GM19351 (cell line): ENCODE results near the gene PHF11.
"Not testable (repeated sequence)": the region's sequence is repeated elsewhere in the genome, so short reads cannot be mapped to it uniquely, and the experiment has no call there.

Experiments used
- ATAC-seq: cut with Tn5 transposase; IDR thresholded peaks from one replicate; pipeline ENCODE4 v1.9.1; 2021; ENCODE audit warnings: mild to moderate bottlenecking, moderate library complexity; ENCODE audit not compliant: unreplicated experiment

The PHF11 gene

DNA sequence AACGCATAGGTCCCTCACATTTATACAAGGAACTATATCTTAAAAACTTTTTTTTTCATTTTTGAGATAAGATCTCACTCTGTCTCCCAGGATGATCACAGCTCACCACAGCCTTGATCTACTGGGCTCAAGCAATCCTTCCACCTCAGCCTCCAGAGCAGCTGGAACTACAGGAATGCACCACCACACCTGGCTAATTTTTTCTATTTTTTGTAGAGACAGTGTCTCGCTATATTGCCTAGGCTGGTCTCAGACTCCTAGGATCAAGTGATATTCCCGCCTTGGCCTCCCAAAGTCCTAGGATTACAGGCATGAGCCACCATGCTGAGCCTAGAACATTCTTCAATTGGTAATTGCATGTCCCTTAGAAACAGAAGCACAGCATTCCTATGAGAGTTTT lies 47.9 kb downstream of the PHF11 start:
- ATAC-seq, result no peak

DNA sequence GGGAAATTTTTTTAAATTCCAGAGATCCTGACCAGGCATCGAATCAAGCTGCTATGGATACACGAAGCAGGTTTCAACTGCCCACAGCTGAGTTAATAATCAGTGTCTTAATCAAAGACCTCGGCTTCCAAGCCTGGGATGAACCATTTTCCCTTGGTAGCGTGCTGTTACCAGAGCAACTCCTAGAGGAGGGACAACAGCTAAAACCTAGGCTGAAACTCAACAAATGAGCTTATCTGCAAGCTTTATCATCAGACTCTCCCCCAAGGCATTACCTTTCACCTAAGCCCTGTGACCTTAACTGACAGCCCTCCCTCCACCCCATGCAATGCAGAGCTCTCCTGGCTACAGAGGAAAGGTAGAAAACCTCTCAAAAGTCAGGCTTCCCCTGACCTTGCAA lies 49.9 kb downstream of the PHF11 start:
- ATAC-seq, result no peak

DNA sequence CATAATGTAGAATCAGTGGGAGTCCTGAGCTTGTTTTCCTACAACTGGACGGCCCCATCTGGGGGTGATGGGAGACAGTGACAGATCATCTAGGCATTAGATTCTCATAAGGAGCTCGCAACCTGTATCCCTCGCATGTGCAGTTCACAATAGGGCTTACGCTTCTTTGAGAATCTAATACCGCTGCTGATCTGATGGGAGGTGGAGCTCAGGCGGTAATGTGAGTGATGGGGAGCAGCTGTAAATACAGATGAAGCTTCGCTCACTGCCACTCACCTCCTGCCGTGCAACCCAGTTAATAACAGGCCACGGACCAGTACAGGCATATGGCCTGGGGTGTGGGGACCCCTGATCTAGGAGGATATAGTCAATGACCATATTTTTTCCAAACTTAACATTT lies 50.8 kb downstream of the PHF11 start:
- no peak for ATAC-seq

DNA sequence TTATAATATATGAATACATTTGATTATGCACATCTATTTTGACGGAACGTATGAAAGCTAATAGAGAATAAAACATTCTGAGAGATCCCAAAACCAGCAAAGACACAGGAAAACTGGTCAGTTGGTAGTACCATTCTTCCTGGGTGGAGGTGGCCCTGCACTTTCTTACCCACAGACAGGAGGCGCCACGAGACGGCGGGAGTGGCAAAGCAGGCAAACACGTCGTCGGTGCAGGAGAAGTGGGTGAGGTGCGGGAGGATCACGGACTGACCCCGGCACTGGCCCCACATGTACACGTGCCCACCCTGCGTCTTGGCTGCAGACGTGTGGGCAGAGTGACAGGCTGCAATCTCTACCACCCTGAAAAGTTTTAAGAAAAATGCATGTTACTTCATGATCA lies 53.5 kb downstream of the PHF11 start:
- ATAC-seq, result no peak

DNA sequence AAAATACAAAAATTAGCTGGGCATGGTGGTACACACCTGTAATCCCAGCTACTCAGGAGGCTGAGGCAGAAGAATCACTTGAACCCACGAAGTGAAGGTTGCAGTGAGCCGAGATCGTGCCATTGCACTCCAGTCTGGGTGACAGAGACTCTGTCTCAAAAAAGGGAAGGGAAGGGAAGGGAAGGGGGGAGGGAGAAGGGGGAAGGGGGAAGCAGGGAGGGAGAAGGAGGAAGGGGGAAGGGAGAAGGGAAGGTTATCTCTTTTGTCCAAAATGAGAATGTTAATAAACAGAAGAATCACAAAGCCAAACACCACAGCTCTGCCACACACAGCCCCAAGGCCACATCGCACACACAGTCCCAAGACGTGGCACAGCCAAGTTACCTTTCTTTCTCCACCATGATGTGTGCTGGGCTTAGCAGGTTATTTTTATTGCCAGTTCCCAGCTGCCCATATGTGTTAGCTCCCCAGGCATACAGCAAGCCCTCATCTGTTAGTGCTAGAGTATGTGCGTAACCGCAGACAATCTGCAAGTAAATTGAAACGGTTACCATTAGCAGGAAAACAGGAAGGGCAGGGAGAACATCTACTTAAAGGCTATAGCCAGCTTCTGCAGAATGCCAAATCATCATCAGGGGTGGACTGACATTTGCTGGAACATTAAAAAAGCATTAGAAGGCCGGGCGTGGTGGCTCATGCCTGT lies 55.3 kb downstream of the PHF11 start:
- no peak for ATAC-seq

DNA sequence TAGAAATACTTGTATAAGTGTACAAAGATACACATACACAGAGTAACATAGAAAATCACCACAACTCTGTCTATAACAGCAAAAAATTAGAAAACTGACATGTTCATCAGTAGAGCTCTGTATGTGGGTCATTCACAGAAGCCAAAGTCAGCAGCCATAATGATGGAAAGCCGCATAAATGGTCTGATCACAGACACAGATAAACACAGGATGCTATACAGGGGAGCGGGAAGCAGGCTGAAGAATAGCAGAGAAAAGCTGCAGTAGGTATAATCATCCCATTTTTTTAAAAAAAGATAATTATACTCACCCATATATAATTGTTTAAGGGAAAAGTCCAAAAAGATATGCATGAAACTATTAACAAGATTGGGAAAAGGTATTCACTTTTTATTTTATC lies 58.1 kb downstream of the PHF11 start:
- ATAC-seq, result no peak

DNA sequence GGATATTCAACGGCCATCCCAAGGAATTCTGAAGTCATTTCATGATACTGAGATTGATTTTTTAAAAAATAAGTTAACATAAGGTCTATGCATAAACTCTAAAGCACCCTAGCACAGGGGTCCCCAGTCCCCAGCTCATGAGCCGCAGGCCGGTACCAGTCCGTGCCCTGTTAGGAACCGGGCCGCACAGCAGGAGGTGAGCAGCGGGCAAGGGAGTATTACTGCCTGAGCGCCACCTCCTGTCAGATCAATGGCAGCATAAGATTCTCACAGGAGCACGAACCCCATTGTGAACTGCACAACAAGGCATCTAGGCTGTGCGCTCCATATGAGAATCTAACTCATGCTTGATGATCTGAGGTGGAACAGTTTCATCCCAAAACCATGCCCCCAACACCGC lies 58.6 kb downstream of the PHF11 start:
- no peak for ATAC-seq

DNA sequence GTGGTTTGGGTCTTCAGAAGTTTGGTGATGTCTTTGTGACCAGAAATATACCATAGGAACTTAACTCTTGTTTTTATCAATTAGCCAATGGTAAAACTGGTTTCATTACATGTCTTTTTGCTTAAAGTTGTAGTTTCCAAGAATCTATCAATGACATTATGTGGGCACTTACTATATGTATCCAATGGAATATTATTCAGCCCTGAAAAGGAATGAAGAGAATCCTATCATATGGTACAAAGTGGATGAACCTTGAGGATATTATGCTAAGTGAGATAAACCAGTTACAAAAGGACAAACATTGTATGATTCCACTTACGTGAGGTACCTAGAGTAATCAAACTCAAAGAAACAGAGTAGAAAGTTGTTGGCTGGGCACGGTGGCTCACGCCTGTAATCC lies 63.3 kb downstream of the PHF11 start:
- ATAC-seq, result no peak

DNA sequence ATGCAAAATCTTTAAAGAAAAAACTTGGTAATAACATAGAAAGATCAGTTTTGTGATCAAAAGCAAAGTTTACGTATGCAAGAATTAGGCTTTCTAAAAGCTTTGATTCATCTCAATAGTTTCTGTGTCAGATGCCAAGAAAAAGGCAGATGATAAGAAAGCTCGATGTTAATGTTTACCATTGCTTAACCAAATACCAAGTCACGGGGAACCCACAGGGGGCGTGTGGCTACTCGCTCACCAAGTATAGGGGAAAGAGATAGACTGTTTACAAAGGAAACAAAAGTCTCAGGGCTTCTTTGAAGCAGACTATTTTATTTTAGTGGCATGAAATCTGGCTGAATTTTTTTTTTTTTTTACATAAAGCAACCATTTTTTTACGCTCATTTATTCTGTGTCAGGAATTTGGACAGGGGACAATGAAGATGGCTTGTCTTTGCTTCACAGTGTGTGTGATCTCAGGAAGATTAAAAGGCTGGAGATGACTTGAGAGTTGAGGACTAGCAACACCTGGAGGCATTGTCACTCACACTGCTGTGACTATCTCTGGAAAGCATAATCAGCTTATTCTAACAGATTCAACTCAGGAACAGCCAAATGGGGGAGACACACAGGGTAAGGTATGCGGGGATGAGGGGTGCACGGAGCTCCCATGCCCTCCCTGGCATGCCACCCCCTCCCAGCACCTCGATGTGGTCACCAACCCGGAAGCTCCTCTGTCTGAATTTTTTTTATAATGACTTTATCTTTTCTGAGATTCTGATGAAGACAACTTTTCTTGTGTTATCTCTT lies 64.7 kb downstream of the PHF11 start:
- ATAC-seq, result no peak

DNA sequence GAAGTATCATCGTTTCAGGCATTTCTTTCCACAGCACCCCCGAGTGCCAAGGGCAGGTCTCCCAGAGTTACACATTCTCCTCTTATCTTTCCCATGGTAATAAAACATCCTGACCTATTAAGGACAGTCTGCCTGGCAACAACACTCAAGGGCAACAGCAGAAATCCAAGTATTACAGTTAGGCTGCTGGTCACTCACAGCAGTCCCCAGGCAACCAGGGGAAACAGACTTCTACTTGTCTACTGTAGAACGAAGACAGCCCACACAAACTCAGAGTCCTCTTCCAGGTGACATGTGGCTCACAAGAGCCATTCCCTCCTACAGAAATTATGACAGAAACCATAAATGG lies 65.3 kb downstream of the PHF11 start:
- no peak for ATAC-seq

DNA sequence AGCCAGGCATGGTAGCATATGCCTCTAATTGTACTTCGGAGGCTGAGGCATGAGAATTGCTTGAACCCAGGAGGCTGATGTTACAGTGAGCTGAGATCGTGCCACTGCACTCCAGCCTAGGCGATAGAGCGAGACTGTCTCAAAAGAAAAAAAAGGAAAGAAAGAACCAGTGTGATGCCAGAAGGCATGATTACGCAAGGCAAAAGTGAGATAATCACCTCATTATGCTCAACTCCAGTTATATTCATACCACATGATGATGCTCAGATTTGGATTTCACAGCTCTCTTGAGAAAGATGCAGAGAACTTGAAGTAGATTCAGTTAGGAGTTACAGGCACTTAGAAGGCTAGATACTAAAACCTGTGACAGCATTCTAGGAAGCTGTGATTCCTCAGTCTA lies 67.8 kb downstream of the PHF11 start:
- no peak for ATAC-seq

DNA sequence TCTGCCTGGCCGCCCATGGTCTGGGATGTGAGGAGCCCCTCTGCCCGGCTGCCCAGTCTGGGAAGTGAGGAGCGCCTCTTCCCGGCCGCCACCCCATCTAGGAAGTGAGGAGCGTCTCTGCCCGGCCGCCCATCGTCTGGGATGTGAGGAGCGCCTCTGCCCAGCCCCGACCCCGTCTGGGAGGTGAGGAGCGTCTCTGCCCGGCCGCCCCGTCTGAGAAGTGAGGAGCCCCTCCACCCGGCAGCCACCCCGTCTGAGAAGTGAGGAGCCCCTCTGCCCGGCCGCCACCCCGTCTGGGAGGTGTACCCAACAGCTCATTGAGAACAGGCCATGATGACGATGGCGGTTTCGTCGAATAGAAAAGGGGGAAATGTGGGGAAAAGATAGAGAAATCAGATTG lies 69.7 kb downstream of the PHF11 start:
- not testable (repeated sequence) for ATAC-seq

DNA sequence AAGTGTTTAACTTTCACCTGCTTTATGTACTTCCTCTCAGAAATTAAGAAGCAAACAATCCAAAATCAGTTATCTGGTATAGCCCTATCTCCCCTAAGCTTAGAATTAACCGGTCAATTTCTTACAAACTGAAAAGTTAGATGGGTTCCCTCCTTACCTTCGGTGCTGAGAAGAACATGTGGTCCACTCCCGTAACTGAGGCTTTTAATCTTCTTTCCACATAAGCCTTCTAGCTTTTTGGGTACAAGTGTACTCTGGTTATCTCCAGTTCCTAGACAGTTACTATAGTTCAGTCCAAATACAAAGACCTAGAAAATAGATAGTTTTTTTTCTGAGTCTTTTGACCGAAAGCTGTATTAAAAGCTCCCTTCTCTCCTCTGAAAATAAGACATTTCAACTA lies 70.7 kb downstream of the PHF11 start:
- no peak for ATAC-seq

DNA sequence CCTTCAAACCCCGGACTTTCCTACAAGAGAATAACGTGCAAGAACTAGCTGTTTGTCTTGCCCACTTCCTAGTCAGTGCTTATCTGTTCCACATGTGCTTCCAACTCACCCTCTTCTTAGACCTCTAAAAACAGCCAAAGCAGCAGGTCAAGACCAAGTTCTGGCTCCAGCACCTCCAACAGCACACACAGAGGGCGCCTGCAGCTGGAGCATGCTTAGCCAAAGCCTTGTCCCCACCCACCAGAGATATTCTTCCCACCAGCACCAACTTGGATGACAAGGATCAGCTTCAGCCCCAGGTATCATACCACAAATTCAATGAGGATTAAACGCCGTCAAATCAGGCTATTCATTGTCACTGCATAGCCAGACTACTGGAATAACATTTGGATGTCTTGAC lies 71.7 kb downstream of the PHF11 start:
- ATAC-seq, result no peak

DNA sequence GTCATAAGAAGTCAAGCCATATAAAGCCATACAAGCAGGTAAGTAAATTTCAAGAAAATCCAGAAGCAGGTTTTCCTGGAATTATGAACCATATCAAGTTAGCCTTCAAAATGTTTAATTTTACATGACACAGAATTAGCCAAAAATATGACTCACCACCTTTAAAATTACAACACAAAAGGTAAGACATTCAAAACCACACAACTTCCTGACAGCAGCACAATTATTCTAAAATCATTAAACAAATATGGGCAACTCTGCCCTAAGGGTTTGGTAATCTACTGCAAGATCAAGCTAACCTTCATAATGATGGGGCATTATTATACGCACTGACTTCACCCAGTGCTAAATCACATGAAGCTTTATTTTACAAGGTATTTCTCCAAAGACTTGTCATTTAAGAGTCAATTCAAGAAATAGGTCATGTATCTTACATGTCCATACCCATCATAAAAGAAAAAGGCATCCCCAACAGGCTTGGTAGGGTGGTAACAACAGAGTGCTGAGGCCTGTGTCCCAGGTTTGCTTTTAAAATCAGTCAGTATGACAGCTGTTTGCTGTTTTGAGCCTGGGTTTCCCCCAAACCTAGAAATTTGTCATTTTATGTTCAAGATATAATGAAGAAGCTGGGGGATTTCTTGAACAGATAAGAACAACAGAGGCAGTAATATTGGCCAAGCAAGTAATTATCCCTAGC lies 74.4 kb downstream of the PHF11 start:
- no peak for ATAC-seq

DNA sequence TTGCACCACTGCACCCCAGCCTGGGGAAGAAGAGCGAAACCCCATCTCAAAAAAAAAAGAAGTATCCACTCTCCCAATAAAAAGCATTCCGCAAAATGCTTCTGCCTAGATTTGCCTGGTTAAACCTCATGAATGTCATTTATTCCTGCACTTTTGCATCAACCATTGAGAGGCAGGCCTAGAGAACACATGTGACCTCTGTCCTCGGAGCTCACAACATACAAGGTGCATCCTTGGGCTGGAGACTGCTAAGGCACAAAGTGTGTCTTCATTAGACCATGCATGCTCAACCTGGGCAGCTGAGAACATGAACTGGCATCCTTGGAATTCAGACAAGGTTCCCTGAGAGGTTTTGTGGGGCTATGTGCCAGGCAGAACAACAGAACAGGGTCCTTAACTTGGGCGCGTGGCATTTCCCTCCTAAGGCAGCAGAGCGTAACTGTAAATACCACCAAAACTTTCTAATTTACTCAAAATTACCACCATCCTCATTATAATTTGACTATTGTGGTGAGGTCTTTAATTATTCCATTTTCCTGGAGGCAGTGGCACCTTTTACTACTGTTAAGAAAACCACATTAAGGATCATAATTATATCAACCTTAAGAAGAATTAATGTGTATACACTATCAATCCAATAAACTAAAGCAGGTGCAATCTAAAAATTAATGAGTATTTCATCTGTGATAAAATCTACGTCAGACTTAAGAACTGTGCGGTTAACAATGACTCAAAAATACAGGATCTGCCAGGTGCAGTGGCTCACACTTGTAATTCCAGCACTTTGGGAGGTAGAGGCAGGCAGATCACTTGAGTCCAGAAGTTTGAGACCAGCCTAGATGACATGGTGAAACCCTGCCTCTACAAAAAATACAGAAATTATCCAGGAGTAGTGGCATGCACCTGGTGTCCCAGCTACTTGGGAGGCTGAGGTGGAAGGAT lies 75.8 kb downstream of the PHF11 start:
- ATAC-seq, result no peak
